Measurements from ENCODE around the gene RIMBP2. TPM values are rescaled to one million over a fixed set of nuclear protein-coding genes. Genes with fewer than 3 reads are reported as not detected.

The RIMBP2 gene
- total RNA-seq, 1 donor from 2014 or later, result not detected

- Histone ChIP-seq H3K27me3 (ENCODE audit: low read depth) (peaks cover 52% of the 10 kb centered on the region), H3K27ac (replicated peaks) (no peak overlapping the region), H3K4me1 (no peaks in the 10 kb centered on the region), H3K9me3 (replicated peaks) (peaks cover 28% of the 10 kb centered on the region), H3K36me3 (no peaks in the 10 kb centered on the region), H3K4me3 (no peak overlapping the region)
- DNase-seq, result no peak
- intact Hi-C loops (cut with micrococcal nuclease), result no loop called here
- TF ChIP-seq CTCF (IDR thresholded peaks at IDR 0.05; ENCODE audit: borderline replicate concordance), result no peak
Observed at GRCh38 chr12:130562716-130563115, 153.4 kb downstream of the RIMBP2 start.

GRCh38 chr12:130560321-130560720 lies 155.8 kb downstream of the RIMBP2 start:
- TF ChIP-seq CTCF (IDR thresholded peaks at IDR 0.05; ENCODE audit: borderline replicate concordance), result no peak
- no peaks in the 10 kb centered on the region for H3K36me3 ChIP-seq
- H3K9me3 ChIP-seq (replicated peaks), result peaks cover 10% of the 10 kb centered on the region
- H3K27ac ChIP-seq (replicated peaks), result no peak overlapping the region
- no peaks in the 10 kb centered on the region for H3K4me1 ChIP-seq
- H3K27me3 ChIP-seq (ENCODE audit: low read depth), result peaks cover 61% of the 10 kb centered on the region
- DNase-seq, result no peak
- no peak overlapping the region for H3K4me3 ChIP-seq
- intact Hi-C loops (cut with micrococcal nuclease), result no loop called here

- Histone ChIP-seq H3K27me3 (ENCODE audit: low read depth) (peaks cover 56% of the 10 kb centered on the region), H3K27ac (replicated peaks) (no peak overlapping the region), H3K36me3 (no peaks in the 10 kb centered on the region), H3K4me1 (no peaks in the 10 kb centered on the region), H3K4me3 (no peak overlapping the region), H3K9me3 (replicated peaks) (peaks cover 5% of the 10 kb centered on the region)
- intact Hi-C loops (cut with micrococcal nuclease), result no loop called here
- no peak for TF ChIP-seq CTCF (IDR thresholded peaks at IDR 0.05; ENCODE audit: borderline replicate concordance)
- no peak for DNase-seq
Observed at GRCh38 chr12:130559806-130560205, 156.3 kb downstream of the RIMBP2 start.

GRCh38 chr12:130557886-130558765 lies 158.0 kb downstream of the RIMBP2 start:
- intact Hi-C loops (cut with micrococcal nuclease), result no loop called here
- Histone ChIP-seq H3K4me3 (no peak overlapping the region), H3K27me3 (ENCODE audit: low read depth) (peaks cover 67% of the 10 kb centered on the region), H3K4me1 (no peaks in the 10 kb centered on the region), H3K36me3 (no peaks in the 10 kb centered on the region), H3K27ac (replicated peaks) (no peak overlapping the region), H3K9me3 (replicated peaks) (no peaks in the 10 kb centered on the region)
- DNase-seq, result no peak
- TF ChIP-seq CTCF (IDR thresholded peaks at IDR 0.05; ENCODE audit: borderline replicate concordance), result no peak

GRCh38 chr12:130557201-130557600 lies 158.9 kb downstream of the RIMBP2 start:
- Histone ChIP-seq H3K4me1 (no peaks in the 10 kb centered on the region), H3K27ac (replicated peaks) (no peak overlapping the region), H3K27me3 (ENCODE audit: low read depth) (peaks cover 68% of the 10 kb centered on the region), H3K36me3 (no peaks in the 10 kb centered on the region), H3K4me3 (no peak overlapping the region), H3K9me3 (replicated peaks) (peaks cover 1% of the 10 kb centered on the region)
- TF ChIP-seq CTCF (IDR thresholded peaks at IDR 0.05; ENCODE audit: borderline replicate concordance), result no peak
- no peak for DNase-seq
- intact Hi-C loops (cut with micrococcal nuclease), result no loop called here

All from left ventricle myocardium inferior (tissue), 1 donor.